ENCODE data around the gene KCNQ5.
"Not testable (repeated sequence)": the region's sequence is repeated elsewhere in the genome, so short reads cannot be mapped to it uniquely, and the experiment has no call there.

DNA sequence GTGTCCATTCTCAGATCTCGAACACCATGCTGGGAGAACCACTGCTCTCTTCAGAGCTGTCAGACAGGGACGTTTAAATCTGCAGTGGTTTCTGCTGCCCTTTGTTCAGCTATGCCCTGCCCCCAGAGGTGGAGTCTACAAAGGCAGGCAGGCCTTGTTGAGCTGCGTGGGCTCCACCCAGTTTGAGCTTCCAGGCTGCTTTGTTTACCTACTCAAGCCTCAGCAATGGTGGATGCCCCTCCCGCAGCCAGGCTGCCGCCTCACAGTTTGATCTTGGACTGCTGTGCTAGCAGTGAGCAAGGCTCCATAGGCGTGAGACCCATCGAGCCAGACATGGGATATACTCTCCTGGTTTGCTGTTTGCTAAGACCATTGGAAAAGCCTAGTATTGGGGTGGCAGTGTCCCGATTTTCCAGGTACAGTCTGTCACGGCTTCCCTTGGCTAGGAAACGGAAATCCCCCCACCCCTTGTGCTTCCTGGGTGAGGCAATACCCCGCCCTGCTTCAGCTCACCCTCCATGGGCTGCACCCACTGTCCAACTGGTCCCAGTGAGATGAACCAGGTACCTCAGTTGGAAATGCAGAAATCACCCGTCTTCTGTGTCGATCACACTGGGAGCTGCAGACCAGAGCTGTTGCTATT is 362.4 kb downstream of the KCNQ5 start:
- TF ChIP-seq, protein P1, sequence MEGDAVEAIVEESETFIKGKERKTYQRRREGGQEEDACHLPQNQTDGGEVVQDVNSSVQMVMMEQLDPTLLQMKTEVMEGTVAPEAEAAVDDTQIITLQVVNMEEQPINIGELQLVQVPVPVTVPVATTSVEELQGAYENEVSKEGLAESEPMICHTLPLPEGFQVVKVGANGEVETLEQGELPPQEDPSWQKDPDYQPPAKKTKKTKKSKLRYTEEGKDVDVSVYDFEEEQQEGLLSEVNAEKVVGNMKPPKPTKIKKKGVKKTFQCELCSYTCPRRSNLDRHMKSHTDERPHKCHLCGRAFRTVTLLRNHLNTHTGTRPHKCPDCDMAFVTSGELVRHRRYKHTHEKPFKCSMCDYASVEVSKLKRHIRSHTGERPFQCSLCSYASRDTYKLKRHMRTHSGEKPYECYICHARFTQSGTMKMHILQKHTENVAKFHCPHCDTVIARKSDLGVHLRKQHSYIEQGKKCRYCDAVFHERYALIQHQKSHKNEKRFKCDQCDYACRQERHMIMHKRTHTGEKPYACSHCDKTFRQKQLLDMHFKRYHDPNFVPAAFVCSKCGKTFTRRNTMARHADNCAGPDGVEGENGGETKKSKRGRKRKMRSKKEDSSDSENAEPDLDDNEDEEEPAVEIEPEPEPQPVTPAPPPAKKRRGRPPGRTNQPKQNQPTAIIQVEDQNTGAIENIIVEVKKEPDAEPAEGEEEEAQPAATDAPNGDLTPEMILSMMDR (IDR thresholded peaks at IDR 0.05; ENCODE audit: insufficient read depth, low read length, poor library complexity, severe bottlenecking) = not testable (repeated sequence)
- TF ChIP-seq EZH2phosphoT487 (conservative IDR thresholded peaks at IDR 0.05; ENCODE audit: low read length) = not testable (repeated sequence)

Measured in SU-DHL-6 (cell line).